Measurements from ENCODE around the gene RNASEH2C. TPM values are rescaled to one million over a fixed set of nuclear protein-coding genes. Genes with fewer than 3 reads are reported as not detected.

RNASEH2C gene
- total RNA-seq, 1 experiment from 2014 or later = 70.7 TPM

- H3K9me3 ChIP-seq (ENCODE audit: low read length) = no peaks in the 10 kb centered on the region
- no peak overlapping the region for H3K4me2 ChIP-seq (ENCODE audit: low read depth, low read length, poor library complexity, severe bottlenecking)
- H3K9me2 ChIP-seq (replicated peaks; ENCODE audit: insufficient read depth, low read length) = no peaks in the 10 kb centered on the region
- no peaks in the 10 kb centered on the region for H3K79me2 ChIP-seq (ENCODE audit: low read length)
- no peak overlapping the region for H3K27ac ChIP-seq (ENCODE audit: low read length)
- no peak overlapping the region for H3K9ac ChIP-seq (ENCODE audit: low read length)
- no peaks in the 10 kb centered on the region for H3K27me3 ChIP-seq (ENCODE audit: low read length)
- H3K36me3 ChIP-seq (ENCODE audit: insufficient read depth, low read length) = no peaks in the 10 kb centered on the region
- H3K4me3 ChIP-seq (ENCODE audit: low read length) = no peak overlapping the region
- no peak overlapping the region for H2AFZ ChIP-seq (ENCODE audit: low read length)
- no peaks in the 10 kb centered on the region for H4K20me1 ChIP-seq (ENCODE audit: insufficient read depth, low read depth, low read length)
- no peaks in the 10 kb centered on the region for H3K4me1 ChIP-seq (ENCODE audit: low read length)
- no peak for DNase-seq
Observed at GRCh38 chr11:65672180-65672860, 48.3 kb downstream of the RNASEH2C start.

Small RNA genes within 50 kb of the gene (small RNA-seq; reads per million reads assigned to genes)
- gene RN7SL309P = not detected

Other genes starting within 250 kb of the RNASEH2C start
- gene MALAT1, start 221.8 kb downstream of the RNASEH2C start, total RNA-seq (2014; rRNA removed; shearing (Covaris generic); ENCODE audit: low replicate concordance) = 3,783 and 4,167 TPM in 2 replicates
- gene SCYL1, start 195.7 kb downstream of the RNASEH2C start, total RNA-seq (2014; rRNA removed; shearing (Covaris generic); ENCODE audit: low replicate concordance) = 39.1 and 79.0 TPM in 2 replicates
- gene LTBP3, start 162.4 kb downstream of the RNASEH2C start, total RNA-seq (2014; rRNA removed; shearing (Covaris generic); ENCODE audit: low replicate concordance) = 1.3 and 6.8 TPM in 2 replicates
- gene ZNRD2, start 150.3 kb downstream of the RNASEH2C start, total RNA-seq (2014; rRNA removed; shearing (Covaris generic); ENCODE audit: low replicate concordance) = 31.7 and 49.4 TPM in 2 replicates
- 14.2 and 21.9 TPM in 2 replicates for gene FAM89B, start 148.3 kb downstream of the RNASEH2C start, total RNA-seq (2014; rRNA removed; shearing (Covaris generic); ENCODE audit: low replicate concordance)
- 19.9 and 75.1 TPM in 2 replicates for gene EHBP1L1, start 144.7 kb downstream of the RNASEH2C start, total RNA-seq (2014; rRNA removed; shearing (Covaris generic); ENCODE audit: low replicate concordance)
- gene KCNK7, start 125.0 kb downstream of the RNASEH2C start, total RNA-seq (2014; rRNA removed; shearing (Covaris generic); ENCODE audit: low replicate concordance) = 0.25 and 0.48 TPM in 2 replicates
- gene MAP3K11, start 106.6 kb downstream of the RNASEH2C start, total RNA-seq (2014; rRNA removed; shearing (Covaris generic); ENCODE audit: low replicate concordance) = 11.8 and 28.0 TPM in 2 replicates
- 20.4 and 28.5 TPM in 2 replicates for gene PCNX3, start 105.0 kb downstream of the RNASEH2C start, total RNA-seq (2014; rRNA removed; shearing (Covaris generic); ENCODE audit: low replicate concordance)
- gene SIPA1, start 82.7 kb downstream of the RNASEH2C start, total RNA-seq (2014; rRNA removed; shearing (Covaris generic); ENCODE audit: low replicate concordance) = 74.6 and 123 TPM in 2 replicates
- 42.6 and 44.0 TPM in 2 replicates for gene RELA, start 57.9 kb downstream of the RNASEH2C start, total RNA-seq (2014; rRNA removed; shearing (Covaris generic); ENCODE audit: low replicate concordance)
- gene KAT5, start 8.5 kb downstream of the RNASEH2C start, total RNA-seq (2014; rRNA removed; shearing (Covaris generic); ENCODE audit: low replicate concordance) = 17.8 and 23.9 TPM in 2 replicates
- 11.1 and 19.8 TPM in 2 replicates for gene AP5B1, start 60.2 kb upstream of the RNASEH2C start, total RNA-seq (2014; rRNA removed; shearing (Covaris generic); ENCODE audit: low replicate concordance)
- gene OVOL1, start 66.3 kb upstream of the RNASEH2C start, total RNA-seq (2014; rRNA removed; shearing (Covaris generic); ENCODE audit: low replicate concordance) = not detected in 2 replicates
- gene SNX32, start 113.2 kb upstream of the RNASEH2C start, total RNA-seq (2014; rRNA removed; shearing (Covaris generic); ENCODE audit: low replicate concordance) = not detected in 2 replicates
- 514 and 827 TPM in 2 replicates for gene CFL1, start 137.4 kb upstream of the RNASEH2C start, total RNA-seq (2014; rRNA removed; shearing (Covaris generic); ENCODE audit: low replicate concordance)
- 41.3 and 89.0 TPM in 2 replicates for gene MUS81, start 139.6 kb upstream of the RNASEH2C start, total RNA-seq (2014; rRNA removed; shearing (Covaris generic); ENCODE audit: low replicate concordance)
- gene EFEMP2, start 152.0 kb upstream of the RNASEH2C start, total RNA-seq (2014; rRNA removed; shearing (Covaris generic); ENCODE audit: low replicate concordance) = 1.3 and 2.6 TPM in 2 replicates
- not detected in 2 replicates for gene CTSW, start 159.0 kb upstream of the RNASEH2C start, total RNA-seq (2014; rRNA removed; shearing (Covaris generic); ENCODE audit: low replicate concordance)
- 207 and 248 TPM in 2 replicates for gene FIBP, start 167.7 kb upstream of the RNASEH2C start, total RNA-seq (2014; rRNA removed; shearing (Covaris generic); ENCODE audit: low replicate concordance)
- 21.3 and 56.7 TPM in 2 replicates for gene CCDC85B, start 169.9 kb upstream of the RNASEH2C start, total RNA-seq (2014; rRNA removed; shearing (Covaris generic); ENCODE audit: low replicate concordance)
- gene FOSL1, start 179.6 kb upstream of the RNASEH2C start, total RNA-seq (2014; rRNA removed; shearing (Covaris generic); ENCODE audit: low replicate concordance) = not detected in 2 replicates
- gene C11orf68, start 198.3 kb upstream of the RNASEH2C start, total RNA-seq (2014; rRNA removed; shearing (Covaris generic); ENCODE audit: low replicate concordance) = 7.3 and 11.0 TPM in 2 replicates
- 66.2 and 111 TPM in 2 replicates for gene DRAP1, start 198.6 kb upstream of the RNASEH2C start, total RNA-seq (2014; rRNA removed; shearing (Covaris generic); ENCODE audit: low replicate concordance)
- gene TSGA10IP, start 224.7 kb upstream of the RNASEH2C start, total RNA-seq (2014; rRNA removed; shearing (Covaris generic); ENCODE audit: low replicate concordance) = not detected in 2 replicates
- 23.1 and 63.2 TPM in 2 replicates for gene SART1, start 240.9 kb upstream of the RNASEH2C start, total RNA-seq (2014; rRNA removed; shearing (Covaris generic); ENCODE audit: low replicate concordance)